WTC11 (cell line): Measurements from ENCODE around the gene GALNT2. TPM values are rescaled to one million over a fixed set of nuclear protein-coding genes. Genes with fewer than 3 reads are reported as not detected.

Source experiments
- ATAC-seq: fragments of 200-7000 bp; cut with Tn5 transposase; 2 replicates; pipeline ENCODE4 v1.10.0; 2021; ENCODE audit warnings: mild to moderate bottlenecking, moderate library complexity
- CTCF ChIA-PET: fragments of 300-600 bp; sonication (Branson Sonifier 250); formaldehyde crosslinking; loops from one replicate; lab custom pipeline; 2021; ENCODE audit warnings: antibody characterized with exemption; lab: Charles Lee
- POLR2A ChIA-PET: fragments of 350-600 bp; sonication (Branson Sonifier 250); formaldehyde crosslinking; loops from one replicate; lab custom pipeline; 2021; ENCODE audit warnings: antibody characterized with exemption; lab: Charles Lee
- DNase-seq: peaks from one replicate; pipeline ENCODE4 v3.0.0; 2021; ENCODE audit warnings: low spot score
- H3K27ac Mint-ChIP-seq: 2 replicates; pipeline ENCODE4 v1.8.0; 2021; ENCODE audit warnings: mixed read lengths
- H3K27me3 Mint-ChIP-seq: 2 replicates; pipeline ENCODE4 v1.8.0; 2021; ENCODE audit warnings: low read depth, mild to moderate bottlenecking, moderate library complexity, mixed read lengths
- H3K36me3 Mint-ChIP-seq: 2 replicates; pipeline ENCODE4 v1.8.0; 2021; ENCODE audit warnings: mixed read lengths
- H3K4me1 Mint-ChIP-seq: 2 replicates; pipeline ENCODE4 v1.8.0; 2022; ENCODE audit warnings: mixed read lengths
- H3K4me3 Mint-ChIP-seq: 2 replicates; pipeline ENCODE4 v1.8.0; 2021; ENCODE audit warnings: mild to moderate bottlenecking, moderate library complexity, mixed read lengths
- H3K9me3 Mint-ChIP-seq: 2 replicates; pipeline ENCODE4 v1.8.0; 2021; ENCODE audit warnings: mixed read lengths
- CBFB ChIP-seq: sonication (generic); formaldehyde crosslinking; IDR thresholded peaks from 2 replicates; pipeline ENCODE4 v1.8.1; 2022; ENCODE audit warnings: mild to moderate bottlenecking, low read depth, missing genetic modification reagents
- CDX4 ChIP-seq: fragments of 250-450 bp; sonication (Bioruptor Pico); IDR thresholded peaks from 2 replicates; pipeline ENCODE4 v1.9.0; 2021; ENCODE audit warnings: moderate library complexity, mild to moderate bottlenecking, inconsistent platforms, borderline replicate concordance
- CREB1 ChIP-seq: sonication (generic); formaldehyde crosslinking; IDR thresholded peaks from 2 replicates; pipeline ENCODE4 v1.8.0; 2023; ENCODE audit warnings: mild to moderate bottlenecking, missing genetic modification reagents
- CTCF ChIP-seq: fragments of 200-600 bp; IDR thresholded peaks from 2 replicates; pipeline ENCODE4 v1.8.0; 2022; ENCODE audit warnings: antibody characterized with exemption
- E2F5 ChIP-seq: sonication (generic); formaldehyde crosslinking; IDR thresholded peaks from 2 replicates; pipeline ENCODE4 v1.8.1; 2022; ENCODE audit warnings: mild to moderate bottlenecking, moderate library complexity, missing genetic modification reagents
- FOXP4 ChIP-seq: sonication (generic); formaldehyde crosslinking; IDR thresholded peaks from 2 replicates; pipeline ENCODE4 v1.8.0; 2022; ENCODE audit warnings: mild to moderate bottlenecking, missing genetic modification reagents
- GABPB1 ChIP-seq: sonication (generic); formaldehyde crosslinking; IDR thresholded peaks from 2 replicates; pipeline ENCODE4 v1.8.1; 2023; ENCODE audit warnings: mild to moderate bottlenecking, missing genetic modification reagents
- HMGA2 ChIP-seq: fragments of 250-450 bp; sonication (Bioruptor Pico); IDR thresholded peaks from 2 replicates; pipeline ENCODE4 v1.4.0; 2021; ENCODE audit warnings: mild to moderate bottlenecking, moderate library complexity
- IRF2 ChIP-seq: sonication (generic); formaldehyde crosslinking; IDR thresholded peaks from 2 replicates; pipeline ENCODE4 v1.8.0; 2022; ENCODE audit warnings: low read depth, missing genetic modification reagents, borderline replicate concordance
- JAZF1 ChIP-seq: fragments of 250-450 bp; sonication (Bioruptor Pico); IDR thresholded peaks from 2 replicates; pipeline ENCODE4 v1.9.0; 2021; ENCODE audit warnings: moderate library complexity, mild to moderate bottlenecking, inconsistent platforms
- MXD4 ChIP-seq: fragments of 250-450 bp; sonication (Bioruptor Pico); IDR thresholded peaks from 2 replicates; pipeline ENCODE4 v1.8.0; 2021; ENCODE audit warnings: mild to moderate bottlenecking, moderate library complexity, borderline replicate concordance
- NFE2L1 ChIP-seq: sonication (generic); formaldehyde crosslinking; IDR thresholded peaks from 2 replicates; pipeline ENCODE4 v1.8.1; 2023; ENCODE audit warnings: missing genetic modification reagents
- NR1H2 ChIP-seq: sonication (generic); formaldehyde crosslinking; IDR thresholded peaks from 2 replicates; pipeline ENCODE4 v1.9.0; 2021; ENCODE audit warnings: mild to moderate bottlenecking, moderate library complexity, missing genetic modification reagents
- NR3C1 ChIP-seq: sonication (generic); formaldehyde crosslinking; conservative IDR thresholded peaks from 2 replicates; pipeline ENCODE4 v1.8.1; 2023; ENCODE audit warnings: low read depth, mild to moderate bottlenecking, missing genetic modification reagents
- OVOL2 ChIP-seq: fragments of 250-450 bp; sonication (Bioruptor Pico); IDR thresholded peaks from 2 replicates; pipeline ENCODE4 v1.9.0; 2021; ENCODE audit warnings: mild to moderate bottlenecking, borderline replicate concordance
- SOX15 ChIP-seq: fragments of 250-450 bp; sonication (Bioruptor Pico); IDR thresholded peaks from 2 replicates; pipeline ENCODE4 v1.9.0; 2021; ENCODE audit warnings: mild to moderate bottlenecking
- TEAD1 ChIP-seq: sonication (generic); formaldehyde crosslinking; IDR thresholded peaks from 2 replicates; pipeline ENCODE4 v1.8.0; 2022; ENCODE audit warnings: mild to moderate bottlenecking, missing genetic modification reagents
- USF1 ChIP-seq: sonication (generic); formaldehyde crosslinking; IDR thresholded peaks from 2 replicates; pipeline ENCODE4 v1.8.0; 2022; ENCODE audit warnings: mild to moderate bottlenecking, missing genetic modification reagents
- ZNF121 ChIP-seq: sonication (generic); formaldehyde crosslinking; IDR thresholded peaks from 2 replicates; pipeline ENCODE4 v1.8.0; 2023; ENCODE audit warnings: missing genetic modification reagents
- ZNF232 ChIP-seq: sonication (generic); formaldehyde crosslinking; IDR thresholded peaks from 2 replicates; pipeline ENCODE4 v1.8.0; 2022; ENCODE audit warnings: mild to moderate bottlenecking, missing genetic modification reagents
- ZNF263 ChIP-seq: sonication (generic); formaldehyde crosslinking; IDR thresholded peaks from 2 replicates; pipeline ENCODE4 v1.8.1; 2022; ENCODE audit warnings: low read depth, mild to moderate bottlenecking, moderate library complexity, missing genetic modification reagents
- ZNF281 ChIP-seq: sonication (generic); formaldehyde crosslinking; IDR thresholded peaks from 2 replicates; pipeline ENCODE4 v1.8.0; 2023; ENCODE audit warnings: mild to moderate bottlenecking, missing genetic modification reagents
- ZNF396 ChIP-seq: fragments of 250-450 bp; sonication (Bioruptor Pico); IDR thresholded peaks from 2 replicates; pipeline ENCODE4 v1.8.0; 2021; ENCODE audit warnings: mild to moderate bottlenecking, moderate library complexity, borderline replicate concordance
- ZNF416 ChIP-seq: fragments of 250-450 bp; sonication (Bioruptor Pico); IDR thresholded peaks from 2 replicates; pipeline ENCODE4 v1.9.0; 2021; ENCODE audit warnings: mild to moderate bottlenecking, inconsistent platforms
- total RNA-seq: library from RNA; stranded (reverse); gene quantifications from 3 replicates; pipeline ENCODE4 v1.2.3, GENCODE V29; 2021
- TF ChIP-seq, protein P1 (sequence below): sonication (generic); formaldehyde crosslinking; IDR thresholded peaks from 2 replicates; pipeline ENCODE4 v1.8.1; 2023; ENCODE audit warnings: mild to moderate bottlenecking, missing genetic modification reagents, moderate library complexity
- TF ChIP-seq, protein P2 (sequence below): sonication (generic); formaldehyde crosslinking; IDR thresholded peaks from 2 replicates; pipeline ENCODE4 v1.8.1; 2023; ENCODE audit warnings: mild to moderate bottlenecking, missing genetic modification reagents, moderate library complexity

GALNT2 gene
- total RNA-seq, 1 experiment from 2014 or later = 74.8 TPM

DNA sequence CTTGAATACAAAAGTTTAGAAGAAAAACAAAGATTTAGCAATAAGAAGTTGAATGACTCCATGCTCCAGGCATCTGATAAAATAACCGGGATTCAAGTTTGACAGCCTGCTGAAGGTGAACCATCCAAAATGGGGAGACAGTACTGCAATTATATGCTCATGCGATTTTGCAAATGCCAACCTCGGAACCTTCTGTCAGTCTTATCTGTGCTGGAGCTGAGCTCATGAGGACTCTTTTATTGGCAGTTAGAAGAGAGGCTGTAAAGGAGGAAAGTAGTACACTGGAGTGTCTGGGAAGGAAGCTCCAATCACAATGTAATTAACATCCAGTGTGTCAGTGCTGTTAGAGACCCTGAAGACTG, 170.0 kb downstream of the GALNT2 start:
- no peak overlapping the region for H3K4me3 Mint-ChIP-seq
- no peak for DNase-seq
- peaks cover 25% of the 10 kb centered on the region for H3K36me3 Mint-ChIP-seq
- H3K4me1 Mint-ChIP-seq = peaks cover 29% of the 10 kb centered on the region
- CTCF ChIA-PET = no interaction called here
- H3K27me3 Mint-ChIP-seq = no peaks in the 10 kb centered on the region; the same call in 1 of the 2 replicates
- H3K27ac Mint-ChIP-seq = no peak overlapping the region
- TF ChIP-seq ZNF416 (no peak), MXD4 (CRISPR knock-in tag) (no peak), ZNF232 (no peak), CDX4 (CRISPR knock-in tag) (no peak), TEAD1 (no peak), FOXP4 (CRISPR knock-in tag) (no peak), CTCF (no peak), OVOL2 (CRISPR knock-in tag) (no peak), E2F5 (CRISPR knock-in tag) (no peak), SOX15 (CRISPR knock-in tag) (no peak), CREB1 (CRISPR knock-in tag) (no peak), ZNF281 (no peak), JAZF1 (CRISPR knock-in tag) (no peak)
- TF ChIP-seq, all 79 proteins: peak for 0
- H3K9me3 Mint-ChIP-seq = peaks cover 16% of the 10 kb centered on the region
- ATAC-seq = no peak
- POLR2A ChIA-PET = interaction anchor here (0.7 kb wide), 1 partner anchor 23 kb away, joined by 6 read pairs; no protein-coding TSS in a partner anchor

GRCh38 chr1:230237805-230238204, 170.8 kb downstream of the GALNT2 start:
- CTCF ChIA-PET = no interaction called here
- no peak for TF ChIP-seq NR3C1 (CRISPR knock-in tag)
- no peak for TF ChIP-seq HMGA2
- TF ChIP-seq, protein P1, sequence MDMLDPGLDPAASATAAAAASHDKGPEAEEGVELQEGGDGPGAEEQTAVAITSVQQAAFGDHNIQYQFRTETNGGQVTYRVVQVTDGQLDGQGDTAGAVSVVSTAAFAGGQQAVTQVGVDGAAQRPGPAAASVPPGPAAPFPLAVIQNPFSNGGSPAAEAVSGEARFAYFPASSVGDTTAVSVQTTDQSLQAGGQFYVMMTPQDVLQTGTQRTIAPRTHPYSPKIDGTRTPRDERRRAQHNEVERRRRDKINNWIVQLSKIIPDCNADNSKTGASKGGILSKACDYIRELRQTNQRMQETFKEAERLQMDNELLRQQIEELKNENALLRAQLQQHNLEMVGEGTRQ = no peak
- TF ChIP-seq USF1 (CRISPR knock-in tag) = no peak
- no peak for TF ChIP-seq ZNF263 (CRISPR knock-in tag)
- no peak for TF ChIP-seq GABPB1 (CRISPR knock-in tag)
- TF ChIP-seq CDX4 (CRISPR knock-in tag) = no peak
- TF ChIP-seq ZNF396 (CRISPR knock-in tag) = no peak
- no peak for TF ChIP-seq NR1H2 (CRISPR knock-in tag)
- TF ChIP-seq, protein P2, sequence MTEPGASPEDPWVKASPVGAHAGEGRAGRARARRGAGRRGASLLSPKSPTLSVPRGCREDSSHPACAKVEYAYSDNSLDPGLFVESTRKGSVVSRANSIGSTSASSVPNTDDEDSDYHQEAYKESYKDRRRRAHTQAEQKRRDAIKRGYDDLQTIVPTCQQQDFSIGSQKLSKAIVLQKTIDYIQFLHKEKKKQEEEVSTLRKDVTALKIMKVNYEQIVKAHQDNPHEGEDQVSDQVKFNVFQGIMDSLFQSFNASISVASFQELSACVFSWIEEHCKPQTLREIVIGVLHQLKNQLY = no peak
- no peak for TF ChIP-seq TEAD1
- no peak for TF ChIP-seq ZNF121
- TF ChIP-seq NFE2L1 (CRISPR knock-in tag) = no peak
- no peak for TF ChIP-seq CBFB (CRISPR knock-in tag)
- no peak for TF ChIP-seq IRF2 (CRISPR knock-in tag)

More at GRCh38 chr1:230237805-230238204, 170.8 kb downstream of the GALNT2 start:
- Mint-ChIP-seq H3K27me3 (no peaks in the 10 kb centered on the region; the same call in 1 of the 2 replicates), H3K9me3 (peaks cover 16% of the 10 kb centered on the region), H3K4me1 (peaks cover 21% of the 10 kb centered on the region), H3K4me3 (no peak overlapping the region), H3K27ac (no peak overlapping the region), H3K36me3 (peaks cover 27% of the 10 kb centered on the region)
- ATAC-seq (no peak), DNase-seq (no peak)
- POLR2A ChIA-PET = interaction anchor here (0.7 kb wide), 1 partner anchor 23 kb away, joined by 6 read pairs; no protein-coding TSS in a partner anchor
